Smooth muscle cell of the pulmonary artery (primary cell): Measurements from ENCODE around the gene IQSEC2. TPM values are rescaled to one million over a fixed set of nuclear protein-coding genes. Genes with fewer than 3 reads are reported as not detected.

Experiments
- total RNA-seq: library from RNA; depleted of rRNA; stranded (reverse); fragments of >200 nt; gene quantifications from 2 replicates; pipeline ENCODE4 v1.2.3, GENCODE V29; 2014

Gene IQSEC2
- 8.7 and 9.9 TPM in 2 replicates for total RNA-seq

DNA sequence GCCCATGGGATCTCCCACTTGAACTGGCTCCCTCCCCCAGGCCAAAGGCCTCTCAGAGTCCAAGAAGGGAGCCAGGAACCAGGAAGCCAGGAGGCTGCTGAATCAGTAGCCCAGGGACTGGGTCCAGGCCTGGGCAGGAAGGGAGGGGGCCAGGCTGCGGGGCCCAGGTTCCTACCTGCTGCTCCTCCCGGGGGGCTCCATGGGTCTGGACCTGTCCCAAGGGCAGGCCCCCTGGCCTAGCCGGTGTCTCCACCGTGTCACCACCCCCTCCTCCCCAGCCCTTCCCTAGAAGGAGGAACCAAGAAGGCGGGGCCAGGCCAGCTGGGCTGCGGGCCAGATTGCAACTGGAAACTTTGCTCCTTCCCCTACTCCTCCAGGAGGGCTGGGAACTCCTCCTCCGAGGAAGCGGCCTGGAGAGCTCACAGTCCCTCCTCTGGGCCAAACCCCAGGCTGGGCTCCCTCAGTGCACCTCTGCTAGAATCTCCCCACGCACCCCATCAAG lies at the start of gene IQSEC2:
Gene IQSEC2, minus strand, starts transcription at position 264 of the 502 bp plus-strand sequence.

DNA sequence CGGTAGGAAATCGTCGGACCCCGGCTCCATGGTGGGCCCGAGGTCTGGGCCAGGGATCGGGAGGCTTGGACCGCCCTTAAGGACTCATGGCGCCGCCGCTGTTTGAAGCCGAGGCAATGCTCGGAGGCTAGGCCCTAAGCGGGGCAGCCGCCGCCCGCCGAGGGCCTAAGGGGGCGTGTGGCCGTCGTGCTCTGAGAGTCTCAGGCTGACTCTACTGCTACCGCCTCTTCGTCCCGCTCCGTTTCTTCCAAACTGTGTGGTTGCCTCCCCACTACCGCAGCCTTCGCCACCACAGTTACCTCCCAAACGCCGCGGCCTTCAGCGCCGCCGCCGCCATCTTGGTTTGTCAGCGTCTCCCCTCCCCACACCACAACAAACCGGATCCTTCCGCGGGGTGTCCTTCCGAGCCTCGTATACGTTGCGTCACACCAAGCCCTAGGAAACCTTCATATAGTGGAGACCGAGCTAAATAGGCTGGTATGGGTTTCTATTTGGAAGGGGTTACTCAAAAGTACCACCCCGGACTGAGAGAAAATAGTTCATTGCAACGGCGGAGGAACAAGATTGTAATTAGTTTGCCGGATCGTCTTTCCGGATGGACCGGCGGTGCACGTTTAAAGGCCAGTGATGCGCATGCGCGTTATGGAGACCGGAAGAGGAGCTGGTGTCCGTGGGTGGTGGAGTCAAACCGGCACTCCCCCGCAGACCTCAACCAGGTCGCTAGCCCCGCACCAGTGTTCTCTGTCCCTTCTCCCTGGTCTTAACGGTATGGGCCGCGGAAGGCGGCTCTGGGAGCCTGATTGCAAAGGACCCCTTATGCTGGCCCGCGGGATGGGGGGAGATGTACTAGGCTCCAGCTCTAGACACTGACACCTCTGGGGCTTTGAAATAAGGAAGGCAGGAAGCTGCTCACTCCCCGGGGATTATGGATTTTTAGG lies 56.3 kb downstream of the IQSEC2 start, which contains the start of gene KDM5C:
Gene KDM5C, minus strand, starts transcription at position 348 of the 938 bp plus-strand sequence. Its CDS starts 318 bp downstream, at position 30.

Other genes starting within 250 kb of the IQSEC2 start
- 2.9 and 5.5 TPM in 2 replicates for gene GPR173, start 232.8 kb downstream of the IQSEC2 start, total RNA-seq
- gene TSPYL2, start 199.2 kb downstream of the IQSEC2 start, total RNA-seq = 18.6 and 20.0 TPM in 2 replicates
- 11.5 and 13.7 TPM in 2 replicates for gene KANTR, start 187.4 kb downstream of the IQSEC2 start, total RNA-seq
- 81.0 and 83.0 TPM in 2 replicates for gene KDM5C, start 56.4 kb downstream of the IQSEC2 start, total RNA-seq
- gene SMC1A, start 141.1 kb upstream of the IQSEC2 start, total RNA-seq = 9.3 and 10.1 TPM in 2 replicates
- 0.50 and 0.78 TPM in 2 replicates for gene RIBC1, start 141.3 kb upstream of the IQSEC2 start, total RNA-seq
- gene HSD17B10, start 152.8 kb upstream of the IQSEC2 start, total RNA-seq = 38.8 and 42.8 TPM in 2 replicates